DMS79 treated with DMSO at 0.1 percent for 48 hours (cell line): ENCODE measurements around the gene KCNRG.
"Not testable (repeated sequence)": the region's sequence is repeated elsewhere in the genome, so short reads cannot be mapped to it uniquely, and the experiment has no call there.

Experiments
- DNase-seq: peaks from one replicate; lab custom pipeline; 2025; lab: John Stamatoyannopoulos, UW

Gene KCNRG

GRCh38 chr13:50012396-50013169 lies 2.7 kb upstream of the KCNRG start:
- no peak for DNase-seq

GRCh38 chr13:50014386-50014785 lies 858 bp upstream of the KCNRG start:
- DNase-seq: no peak

- no peak for DNase-seq
Measured at GRCh38 chr13:50015750-50016149, 506 bp downstream of the KCNRG start.

GRCh38 chr13:50016444-50016843 lies 1.2 kb downstream of the KCNRG start:
- DNase-seq: no peak

- DNase-seq: no peak
Measured at GRCh38 chr13:50017819-50018218, 2.6 kb downstream of the KCNRG start.

GRCh38 chr13:50025436-50025835 lies 10.2 kb downstream of the KCNRG start:
- DNase-seq: no peak

GRCh38 chr13:50026788-50027473 lies 11.7 kb downstream of the KCNRG start:
- DNase-seq: no peak

DNA sequence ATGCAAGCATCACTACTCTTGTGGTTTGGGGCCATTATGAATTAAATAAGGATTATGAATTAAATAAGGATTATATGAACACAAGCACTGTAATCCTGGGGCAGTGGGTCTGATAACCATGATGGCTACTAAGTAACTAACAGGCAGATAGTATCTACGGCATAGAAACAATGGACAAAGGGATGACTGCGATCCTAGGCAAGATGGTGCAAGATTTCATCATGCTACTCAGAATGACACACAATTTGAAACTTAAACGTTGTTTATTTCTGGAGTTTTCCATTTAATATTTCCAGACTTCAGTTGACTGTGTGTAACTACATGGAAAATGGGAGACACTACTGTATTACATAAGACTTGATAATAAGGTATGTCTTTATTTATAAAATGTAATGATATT lies 15.1 kb downstream of the KCNRG start:
- no peak for DNase-seq

GRCh38 chr13:50033725-50034124 lies 18.5 kb downstream of the KCNRG start:
- DNase-seq: no peak

DNA sequence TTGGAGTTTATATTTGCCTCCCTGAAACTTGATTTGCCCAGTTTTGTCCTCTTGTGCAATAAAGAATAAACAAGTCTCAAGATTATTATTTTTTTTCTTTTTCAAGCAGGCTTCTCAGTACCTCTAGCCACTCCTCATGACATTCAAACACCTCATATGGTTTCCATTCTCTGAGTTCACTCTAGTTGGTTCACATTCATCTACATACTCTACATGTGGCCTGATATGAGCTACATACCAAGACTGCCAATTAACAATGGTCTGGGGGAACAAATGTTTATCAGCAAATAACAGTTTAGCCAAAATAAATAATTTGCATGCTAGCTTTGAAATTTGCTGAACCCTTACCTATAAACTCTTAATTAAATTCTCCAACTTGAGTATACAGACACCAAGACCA lies 22.5 kb downstream of the KCNRG start:
- DNase-seq: no peak

DNA sequence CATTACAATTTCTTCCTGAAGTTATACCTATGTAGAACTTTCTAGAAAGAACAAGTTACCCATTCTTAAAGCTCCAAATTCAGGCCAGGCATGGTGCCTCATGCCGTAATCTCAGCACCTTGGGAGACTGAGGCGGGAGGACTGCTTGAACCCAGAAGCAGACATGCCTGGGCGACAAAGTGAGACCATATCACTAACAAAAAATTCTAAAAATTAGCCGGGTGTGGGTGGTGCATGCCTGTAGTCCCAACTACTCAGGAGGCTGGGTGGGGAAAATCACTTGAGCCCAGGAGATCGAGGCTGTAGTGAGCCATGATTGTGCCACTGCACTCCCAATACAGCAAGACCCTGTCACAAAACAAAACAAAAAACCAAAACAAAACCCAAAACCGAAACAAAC lies 23.0 kb downstream of the KCNRG start:
- DNase-seq: no peak

DNA sequence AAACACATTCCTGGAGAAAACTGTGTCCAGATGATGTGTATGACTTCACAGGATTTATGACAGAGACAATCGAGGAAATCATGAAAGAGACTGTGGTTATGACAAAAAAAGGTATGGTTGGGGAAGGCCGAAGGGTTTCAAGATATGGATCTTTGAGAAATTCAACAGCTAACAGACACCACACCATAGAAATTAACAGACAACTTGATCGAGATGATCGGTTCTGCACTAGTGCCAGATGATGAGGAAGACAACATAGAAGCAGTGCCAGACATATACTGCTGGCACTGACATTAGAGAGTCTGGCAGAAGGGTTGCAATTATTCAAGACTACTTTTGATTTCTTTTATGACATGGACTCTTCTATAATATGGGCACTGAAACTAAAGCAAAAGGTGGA lies 37.2 kb downstream of the KCNRG start:
- no peak for DNase-seq

DNA sequence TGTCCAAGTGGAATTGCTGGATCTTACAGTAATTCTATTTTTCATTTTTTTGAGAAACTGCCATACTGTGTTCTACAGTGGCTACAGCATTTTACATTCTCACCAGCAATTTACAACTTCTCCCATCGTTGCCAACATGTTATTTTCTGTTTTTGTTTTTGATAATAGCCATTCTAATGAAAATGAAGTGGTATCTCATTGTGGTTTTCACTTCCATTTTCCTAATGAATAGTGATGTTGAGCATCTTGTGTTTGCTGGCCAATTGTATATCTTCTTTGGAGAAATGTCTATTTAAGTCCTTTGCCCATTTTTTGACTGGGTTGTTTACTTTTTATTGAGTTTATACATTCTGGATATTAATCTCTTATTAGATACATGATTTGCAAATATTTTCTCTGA lies 38.6 kb downstream of the KCNRG start:
- DNase-seq: no peak

DNA sequence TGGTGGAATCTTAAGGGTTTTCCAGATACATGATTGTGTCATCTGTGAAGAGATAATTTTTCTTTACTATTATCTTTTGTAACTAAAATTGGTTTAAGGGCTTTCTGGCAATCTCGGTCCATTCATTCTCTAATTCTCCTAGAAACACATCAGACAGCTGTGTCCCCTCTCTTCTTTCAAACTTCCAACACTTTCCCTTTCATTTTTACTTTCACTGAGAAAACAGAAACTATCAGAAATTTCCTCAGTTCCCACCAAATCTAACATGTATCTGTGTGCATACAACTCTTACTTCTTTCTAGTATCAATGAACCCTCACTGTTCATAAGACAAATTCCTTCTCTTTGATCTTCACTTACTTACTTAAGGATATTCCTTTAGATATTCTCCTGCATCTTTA lies 40.2 kb downstream of the KCNRG start:
- no peak for DNase-seq

GRCh38 chr13:50060718-50061117 lies 45.5 kb downstream of the KCNRG start:
- no peak for DNase-seq

- DNase-seq: not testable (repeated sequence)
Measured at GRCh38 chr13:50062336-50062735, 47.1 kb downstream of the KCNRG start.

DNA sequence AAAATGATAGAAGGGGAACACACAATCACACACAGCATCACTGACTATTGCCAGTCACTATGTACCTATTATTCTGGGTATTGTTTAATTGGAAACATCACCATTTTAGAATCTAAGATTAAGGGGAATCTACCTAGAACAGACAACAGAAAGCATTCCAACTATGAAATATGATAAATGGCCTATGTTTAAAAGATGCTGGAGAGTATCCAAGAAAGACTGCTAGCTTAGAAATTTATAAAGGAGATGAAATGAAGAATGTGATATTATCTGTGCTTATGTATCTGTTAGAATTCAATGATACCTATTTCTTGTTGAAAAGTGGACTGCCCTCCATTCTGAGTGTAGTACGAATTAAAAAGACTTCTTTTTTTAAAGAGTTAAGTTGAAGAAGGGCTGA lies 50.5 kb downstream of the KCNRG start:
- DNase-seq: no peak

- no peak for DNase-seq
Measured at GRCh38 chr13:50068508-50068907, 53.3 kb downstream of the KCNRG start.

DNA sequence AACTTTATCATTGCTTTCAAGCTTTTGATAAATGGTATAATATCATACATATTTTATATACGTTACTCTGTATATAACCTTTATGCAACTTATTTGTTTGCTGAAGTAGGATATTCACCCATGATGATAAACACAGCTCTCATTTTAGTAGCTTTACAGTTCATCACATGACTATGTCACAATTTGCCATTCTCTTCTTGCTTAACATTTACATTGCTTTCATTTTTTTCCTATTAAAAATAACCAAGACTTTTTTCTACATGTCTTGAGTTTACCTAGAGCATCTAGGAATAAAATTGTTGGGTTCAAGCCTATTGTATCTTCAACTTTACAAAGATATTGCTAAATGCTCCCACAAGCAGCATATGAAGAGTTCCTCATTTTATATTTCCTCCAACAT lies 54.0 kb downstream of the KCNRG start:
- DNase-seq: no peak

GRCh38 chr13:50070186-50070585 lies 54.9 kb downstream of the KCNRG start:
- no peak for DNase-seq
